Measurements from ENCODE around the gene EHD1.

- TF ChIP-seq POLR2A (conservative IDR thresholded peaks at IDR 0.05), result no peak
- TF ChIP-seq ZNF146 (CRISPR knock-in tag; IDR thresholded peaks at IDR 0.05; ENCODE audit: unreplicated experiment), result no peak
- TF ChIP-seq EZH2 (IDR thresholded peaks at IDR 0.05; ENCODE audit: borderline replicate concordance, low read depth, low read length), result no peak
- no peak for TF ChIP-seq CBX1 (IDR thresholded peaks at IDR 0.05; ENCODE audit: low read depth)
- TF ChIP-seq BACH1 (tag; IDR thresholded peaks at IDR 0.05), result no peak
- TF ChIP-seq CTCF (IDR thresholded peaks at IDR 0.05 in 2 of 3, conservative IDR thresholded peaks at IDR 0.05 in 1 of 3; ENCODE audit: insufficient read depth in 2 of 3, low read depth in 1 of 3, low read length in 3 of 3), result no peak
- TF ChIP-seq TFAM (CRISPR knock-in tag; conservative IDR thresholded peaks at IDR 0.05), result no peak
Measured at GRCh38 chr11:64833509-64833908, 44.9 kb downstream of the EHD1 start.

All from K562 (cell line).